ENCODE results near the gene F7.

DNA sequence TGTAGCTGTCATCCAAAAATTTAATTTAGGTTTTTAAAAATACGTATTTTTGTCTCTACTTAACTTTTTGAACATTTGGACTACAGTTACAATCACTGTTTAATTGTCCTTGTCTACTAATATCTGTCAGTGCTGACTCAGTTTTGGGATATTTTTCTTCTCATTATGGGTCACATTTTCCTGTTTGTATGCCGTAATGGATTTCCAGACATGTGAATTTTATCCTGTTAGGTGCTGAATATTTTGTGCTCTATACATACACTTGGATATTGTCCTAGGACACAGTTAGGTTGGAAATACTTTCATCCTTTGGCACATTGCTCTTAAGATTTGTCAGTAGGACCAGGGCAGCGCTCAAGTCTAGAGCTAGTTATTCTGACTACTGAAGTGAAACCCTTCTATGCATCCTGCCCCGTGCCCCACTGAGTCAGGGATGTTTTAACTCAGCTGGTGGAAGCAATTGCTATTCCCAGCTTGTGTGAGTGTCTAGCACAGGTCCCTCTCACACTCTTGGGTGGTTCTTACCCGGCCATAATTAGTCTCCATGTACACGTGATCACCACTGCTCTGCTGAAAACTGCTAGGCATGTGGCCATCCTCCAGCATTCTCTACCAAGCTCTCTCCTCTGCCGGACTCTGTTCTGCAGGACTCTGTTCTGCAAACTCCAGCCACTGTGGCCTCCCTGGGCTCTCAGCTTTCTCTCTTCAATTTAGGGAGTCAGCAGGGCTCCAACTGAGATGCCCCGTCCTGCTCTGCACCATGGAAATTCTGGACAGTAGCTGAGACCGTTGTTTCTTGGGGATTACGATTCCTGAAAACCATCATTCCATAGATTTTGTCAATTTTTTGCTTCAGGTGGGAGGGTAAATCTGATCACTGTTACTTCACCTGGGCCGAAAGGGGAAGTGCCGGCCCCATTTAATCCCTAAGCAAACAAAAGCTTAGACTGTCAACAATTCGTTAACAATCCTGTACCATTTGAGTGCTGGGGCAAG is 64.0 kb downstream of the F7 start:
- TF ChIP-seq, protein P1, sequence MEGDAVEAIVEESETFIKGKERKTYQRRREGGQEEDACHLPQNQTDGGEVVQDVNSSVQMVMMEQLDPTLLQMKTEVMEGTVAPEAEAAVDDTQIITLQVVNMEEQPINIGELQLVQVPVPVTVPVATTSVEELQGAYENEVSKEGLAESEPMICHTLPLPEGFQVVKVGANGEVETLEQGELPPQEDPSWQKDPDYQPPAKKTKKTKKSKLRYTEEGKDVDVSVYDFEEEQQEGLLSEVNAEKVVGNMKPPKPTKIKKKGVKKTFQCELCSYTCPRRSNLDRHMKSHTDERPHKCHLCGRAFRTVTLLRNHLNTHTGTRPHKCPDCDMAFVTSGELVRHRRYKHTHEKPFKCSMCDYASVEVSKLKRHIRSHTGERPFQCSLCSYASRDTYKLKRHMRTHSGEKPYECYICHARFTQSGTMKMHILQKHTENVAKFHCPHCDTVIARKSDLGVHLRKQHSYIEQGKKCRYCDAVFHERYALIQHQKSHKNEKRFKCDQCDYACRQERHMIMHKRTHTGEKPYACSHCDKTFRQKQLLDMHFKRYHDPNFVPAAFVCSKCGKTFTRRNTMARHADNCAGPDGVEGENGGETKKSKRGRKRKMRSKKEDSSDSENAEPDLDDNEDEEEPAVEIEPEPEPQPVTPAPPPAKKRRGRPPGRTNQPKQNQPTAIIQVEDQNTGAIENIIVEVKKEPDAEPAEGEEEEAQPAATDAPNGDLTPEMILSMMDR (IDR thresholded peaks at IDR 0.05): no peak
- no peak for TF ChIP-seq POLR2A (IDR thresholded peaks at IDR 0.05)

Data from body of pancreas (tissue), 4 donors.